ENCODE measurements around the gene TMEM232. TPM values are rescaled to one million over a fixed set of nuclear protein-coding genes. Genes with fewer than 3 reads are reported as not detected.

TMEM232 gene
- total RNA-seq, 1 experiment from 2014 or later, result 4.2 TPM

DNA sequence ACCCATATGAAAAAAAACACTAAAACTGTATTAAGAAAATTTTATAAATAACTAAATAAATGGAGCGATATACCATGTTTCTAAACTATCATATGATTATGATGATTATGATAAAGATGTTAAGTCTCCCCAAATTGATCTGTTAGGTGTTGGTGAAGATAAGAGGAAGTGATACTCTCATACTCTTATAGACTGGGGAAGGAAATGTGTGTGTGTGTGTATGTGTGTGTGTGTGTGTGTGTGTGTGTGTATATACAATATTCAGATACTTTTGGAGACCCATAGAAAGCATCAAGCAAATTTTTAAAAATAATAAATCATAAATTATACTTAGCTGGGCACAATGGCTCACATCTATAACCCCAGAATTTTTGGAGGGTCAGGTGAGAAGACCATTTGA lies 62.9 kb downstream of the TMEM232 start:
- Histone ChIP-seq H3K4me2 (ENCODE audit: low read depth, low read length, poor library complexity, severe bottlenecking) (no peak overlapping the region), H3K36me3 (ENCODE audit: insufficient read depth, low read length) (no peaks in the 10 kb centered on the region)

DNA sequence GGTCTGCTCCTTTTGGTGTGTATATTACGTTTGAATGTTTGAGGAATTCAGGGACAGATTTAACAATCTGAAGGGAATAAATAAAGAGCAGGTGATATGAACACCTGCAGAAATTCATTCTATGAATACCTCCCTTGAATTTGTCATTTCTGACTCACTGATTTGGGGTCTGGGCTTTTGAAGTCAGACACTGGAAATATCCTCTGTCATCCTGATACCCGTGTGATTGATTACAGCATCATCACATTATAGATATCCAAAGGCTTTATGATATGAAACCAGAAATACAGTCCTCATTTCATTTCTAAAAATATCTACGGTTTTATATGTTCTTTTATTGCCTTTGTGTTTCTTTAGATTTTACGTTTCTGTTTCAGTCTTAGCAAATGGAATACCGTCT lies 68.5 kb downstream of the TMEM232 start:
- H2AFZ ChIP-seq (ENCODE audit: low read length), result no peak overlapping the region
- DNase-seq, result no peak
- H3K9me3 ChIP-seq (ENCODE audit: low read length), result no peaks in the 10 kb centered on the region
- H3K27me3 ChIP-seq (ENCODE audit: low read length), result no peaks in the 10 kb centered on the region
- H3K9ac ChIP-seq (ENCODE audit: low read length), result no peak overlapping the region
- H3K4me1 ChIP-seq (ENCODE audit: low read length), result no peaks in the 10 kb centered on the region
- no peak overlapping the region for H3K4me2 ChIP-seq (ENCODE audit: low read depth, low read length, poor library complexity, severe bottlenecking)
- H3K9me2 ChIP-seq (replicated peaks; ENCODE audit: insufficient read depth, low read length), result no peaks in the 10 kb centered on the region
- H4K20me1 ChIP-seq (ENCODE audit: insufficient read depth, low read depth, low read length), result no peaks in the 10 kb centered on the region
- H3K79me2 ChIP-seq (ENCODE audit: low read length), result no peaks in the 10 kb centered on the region
- H3K36me3 ChIP-seq (ENCODE audit: insufficient read depth, low read length), result no peaks in the 10 kb centered on the region
- no peak overlapping the region for H3K27ac ChIP-seq (ENCODE audit: low read length)
- no peak overlapping the region for H3K4me3 ChIP-seq (ENCODE audit: low read length)

More for the DNA sequence above, 62.9 kb downstream of the TMEM232 start:
- H2AFZ ChIP-seq (ENCODE audit: low read length), result no peak overlapping the region
- peaks cover 7% of the 10 kb centered on the region for H3K4me1 ChIP-seq (ENCODE audit: low read length)
- no peaks in the 10 kb centered on the region for H3K9me3 ChIP-seq (ENCODE audit: low read length)
- peak; percentile 69 for DNase-seq
- H3K79me2 ChIP-seq (ENCODE audit: low read length), result no peaks in the 10 kb centered on the region
- no peaks in the 10 kb centered on the region for H3K9me2 ChIP-seq (replicated peaks; ENCODE audit: insufficient read depth, low read length)
- no peak overlapping the region for H3K9ac ChIP-seq (ENCODE audit: low read length)
- no peaks in the 10 kb centered on the region for H3K27me3 ChIP-seq (ENCODE audit: low read length)
- no peak overlapping the region for H3K27ac ChIP-seq (ENCODE audit: low read length)
- no peaks in the 10 kb centered on the region for H4K20me1 ChIP-seq (ENCODE audit: insufficient read depth, low read depth, low read length)
- no peak overlapping the region for H3K4me3 ChIP-seq (ENCODE audit: low read length)

GRCh38 chr5:110653231-110653970 lies 73.1 kb downstream of the TMEM232 start:
- DNase-seq, result no peak
- no peak overlapping the region for H3K27ac ChIP-seq (ENCODE audit: low read length)

GRCh38 chr5:110651507-110651906 lies 75.0 kb downstream of the TMEM232 start:
- no peaks in the 10 kb centered on the region for H3K79me2 ChIP-seq (ENCODE audit: low read length)
- no peak overlapping the region for H3K27ac ChIP-seq (ENCODE audit: low read length)
- no peaks in the 10 kb centered on the region for H3K9me2 ChIP-seq (replicated peaks; ENCODE audit: insufficient read depth, low read length)
- H3K27me3 ChIP-seq (ENCODE audit: low read length), result no peaks in the 10 kb centered on the region
- DNase-seq, result no peak
- H3K4me2 ChIP-seq (ENCODE audit: low read depth, low read length, poor library complexity, severe bottlenecking), result no peak overlapping the region
- no peak overlapping the region for H3K4me3 ChIP-seq (ENCODE audit: low read length)
- H3K9me3 ChIP-seq (ENCODE audit: low read length), result no peaks in the 10 kb centered on the region
- no peaks in the 10 kb centered on the region for H4K20me1 ChIP-seq (ENCODE audit: insufficient read depth, low read depth, low read length)
- no peaks in the 10 kb centered on the region for H3K4me1 ChIP-seq (ENCODE audit: low read length)
- H3K9ac ChIP-seq (ENCODE audit: low read length), result no peak overlapping the region
- H3K36me3 ChIP-seq (ENCODE audit: insufficient read depth, low read length), result no peaks in the 10 kb centered on the region
- no peak overlapping the region for H2AFZ ChIP-seq (ENCODE audit: low read length)

More at GRCh38 chr5:110653231-110653970, 73.1 kb downstream of the TMEM232 start:
- no peaks in the 10 kb centered on the region for H3K27me3 ChIP-seq (ENCODE audit: low read length)
- no peaks in the 10 kb centered on the region for H3K79me2 ChIP-seq (ENCODE audit: low read length)
- no peaks in the 10 kb centered on the region for H3K9me3 ChIP-seq (ENCODE audit: low read length)
- H2AFZ ChIP-seq (ENCODE audit: low read length), result no peak overlapping the region
- no peaks in the 10 kb centered on the region for H3K36me3 ChIP-seq (ENCODE audit: insufficient read depth, low read length)
- H4K20me1 ChIP-seq (ENCODE audit: insufficient read depth, low read depth, low read length), result no peaks in the 10 kb centered on the region
- no peak overlapping the region for H3K9ac ChIP-seq (ENCODE audit: low read length)
- no peaks in the 10 kb centered on the region for H3K9me2 ChIP-seq (replicated peaks; ENCODE audit: insufficient read depth, low read length)
- no peak overlapping the region for H3K4me3 ChIP-seq (ENCODE audit: low read length)
- H3K4me2 ChIP-seq (ENCODE audit: low read depth, low read length, poor library complexity, severe bottlenecking), result no peak overlapping the region
- H3K4me1 ChIP-seq (ENCODE audit: low read length), result no peaks in the 10 kb centered on the region

GRCh38 chr5:110644357-110644756 lies 82.1 kb downstream of the TMEM232 start:
- no peaks in the 10 kb centered on the region for H3K9me3 ChIP-seq (ENCODE audit: low read length)
- H3K27ac ChIP-seq (ENCODE audit: low read length), result no peak overlapping the region
- no peaks in the 10 kb centered on the region for H3K4me1 ChIP-seq (ENCODE audit: low read length)
- H2AFZ ChIP-seq (ENCODE audit: low read length), result no peak overlapping the region
- no peak overlapping the region for H3K9ac ChIP-seq (ENCODE audit: low read length)
- no peaks in the 10 kb centered on the region for H3K79me2 ChIP-seq (ENCODE audit: low read length)
- no peak overlapping the region for H3K4me2 ChIP-seq (ENCODE audit: low read depth, low read length, poor library complexity, severe bottlenecking)
- H3K27me3 ChIP-seq (ENCODE audit: low read length), result no peaks in the 10 kb centered on the region
- H3K4me3 ChIP-seq (ENCODE audit: low read length), result no peak overlapping the region
- no peaks in the 10 kb centered on the region for H3K9me2 ChIP-seq (replicated peaks; ENCODE audit: insufficient read depth, low read length)
- no peak for DNase-seq
- no peaks in the 10 kb centered on the region for H3K36me3 ChIP-seq (ENCODE audit: insufficient read depth, low read length)
- no peaks in the 10 kb centered on the region for H4K20me1 ChIP-seq (ENCODE audit: insufficient read depth, low read depth, low read length)

DNA sequence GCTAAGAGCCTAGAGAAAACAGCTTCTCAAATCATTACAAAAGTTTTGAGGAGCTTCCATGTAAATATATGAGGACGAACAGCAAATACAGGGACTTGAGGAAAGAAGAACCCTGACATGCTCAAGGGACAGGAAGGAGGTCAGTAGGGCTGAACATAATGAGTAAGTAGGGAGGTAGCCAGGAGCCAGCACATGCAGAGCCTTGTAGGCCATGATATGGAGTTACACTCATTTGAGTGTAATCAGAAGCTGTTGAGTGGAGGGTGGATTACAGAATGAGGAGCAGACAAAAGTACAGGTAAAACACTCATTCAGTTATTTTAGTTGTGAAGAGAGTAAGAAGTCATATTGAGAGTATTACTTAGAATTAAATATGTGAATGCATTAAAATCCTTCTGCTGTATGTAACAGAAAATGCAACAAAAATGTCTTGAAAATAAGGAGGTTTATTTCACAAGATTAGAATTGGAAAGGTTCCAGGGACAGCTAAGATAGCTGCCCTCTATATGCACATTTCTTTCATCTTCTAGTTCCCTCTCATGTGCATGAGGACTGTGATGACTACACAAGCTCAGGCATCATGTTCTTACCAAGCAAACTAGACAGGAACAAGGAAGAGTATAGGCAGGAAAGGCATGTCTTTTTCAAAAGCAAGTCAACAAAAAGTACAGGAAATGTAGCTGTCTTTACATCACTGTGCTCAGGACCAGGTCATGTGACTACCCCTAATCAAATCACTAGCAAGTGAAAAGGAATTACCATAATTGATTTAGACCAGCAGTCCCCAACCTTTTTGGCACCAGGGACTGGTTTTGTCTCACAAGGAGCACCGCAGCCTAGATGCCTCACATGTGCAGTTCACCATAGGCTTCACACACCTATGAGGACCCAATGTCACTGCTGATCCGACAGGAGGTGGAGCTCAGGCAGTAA lies 87.2 kb downstream of the TMEM232 start:
- Histone ChIP-seq H4K20me1 (ENCODE audit: insufficient read depth, low read depth, low read length) (no peaks in the 10 kb centered on the region), H3K9ac (ENCODE audit: low read length) (no peak overlapping the region), H3K9me3 (ENCODE audit: low read length) (no peaks in the 10 kb centered on the region), H3K27ac (ENCODE audit: low read length) (no peak overlapping the region), H3K4me2 (ENCODE audit: low read depth, low read length, poor library complexity, severe bottlenecking) (no peak overlapping the region), H3K4me3 (ENCODE audit: low read length) (no peak overlapping the region), H3K9me2 (replicated peaks; ENCODE audit: insufficient read depth, low read length) (no peaks in the 10 kb centered on the region), H3K36me3 (ENCODE audit: insufficient read depth, low read length) (no peaks in the 10 kb centered on the region), H3K4me1 (ENCODE audit: low read length) (no peaks in the 10 kb centered on the region), H3K27me3 (ENCODE audit: low read length) (no peaks in the 10 kb centered on the region), H3K79me2 (ENCODE audit: low read length) (no peaks in the 10 kb centered on the region), H2AFZ (ENCODE audit: low read length) (no peak overlapping the region)
- no peak for DNase-seq

DNA sequence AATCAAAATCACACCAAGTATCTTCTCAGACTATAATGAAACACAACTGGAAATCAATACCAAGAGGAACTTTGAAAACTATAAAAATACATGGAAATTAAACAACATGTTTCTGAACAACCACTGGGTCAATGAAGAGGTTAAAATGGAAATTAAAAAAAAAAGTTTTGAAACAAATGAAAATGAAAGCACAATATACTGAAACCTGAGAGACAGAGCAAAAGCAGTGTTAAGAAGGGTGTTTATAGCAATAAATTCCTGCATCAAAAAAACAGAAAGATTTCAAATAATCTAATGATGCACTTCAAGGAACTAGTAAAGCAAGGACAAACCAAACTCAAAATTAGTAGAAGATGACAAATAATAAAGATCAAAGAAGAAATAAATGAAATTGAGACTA lies 92.0 kb downstream of the TMEM232 start:
- no peaks in the 10 kb centered on the region for H3K9me3 ChIP-seq (ENCODE audit: low read length)
- H3K4me3 ChIP-seq (ENCODE audit: low read length), result no peak overlapping the region
- H3K4me1 ChIP-seq (ENCODE audit: low read length), result no peaks in the 10 kb centered on the region
- H3K27ac ChIP-seq (ENCODE audit: low read length), result no peak overlapping the region
- 0 out of 2 replicates have a peak, but pooled peaks cover 3% of the 10 kb centered on the region for H3K27me3 ChIP-seq (ENCODE audit: low read length)
- H3K9me2 ChIP-seq (replicated peaks; ENCODE audit: insufficient read depth, low read length), result no peaks in the 10 kb centered on the region
- no peak overlapping the region for H3K4me2 ChIP-seq (ENCODE audit: low read depth, low read length, poor library complexity, severe bottlenecking)
- H2AFZ ChIP-seq (ENCODE audit: low read length), result no peak overlapping the region
- no peak overlapping the region for H3K9ac ChIP-seq (ENCODE audit: low read length)
- DNase-seq, result no peak
- no peaks in the 10 kb centered on the region for H4K20me1 ChIP-seq (ENCODE audit: insufficient read depth, low read depth, low read length)
- no peaks in the 10 kb centered on the region for H3K79me2 ChIP-seq (ENCODE audit: low read length)
- H3K36me3 ChIP-seq (ENCODE audit: insufficient read depth, low read length), result no peaks in the 10 kb centered on the region

- DNase-seq, result no peak
- Histone ChIP-seq H3K9me3 (ENCODE audit: low read length) (no peaks in the 10 kb centered on the region), H3K4me2 (ENCODE audit: low read depth, low read length, poor library complexity, severe bottlenecking) (no peak overlapping the region), H3K27me3 (ENCODE audit: low read length) (0 out of 2 replicates have a peak, but pooled peaks cover 3% of the 10 kb centered on the region), H3K27ac (ENCODE audit: low read length) (no peak overlapping the region), H3K4me1 (ENCODE audit: low read length) (no peaks in the 10 kb centered on the region), H3K9ac (ENCODE audit: low read length) (no peak overlapping the region), H2AFZ (ENCODE audit: low read length) (no peak overlapping the region), H4K20me1 (ENCODE audit: insufficient read depth, low read depth, low read length) (no peaks in the 10 kb centered on the region), H3K9me2 (replicated peaks; ENCODE audit: insufficient read depth, low read length) (no peaks in the 10 kb centered on the region), H3K79me2 (ENCODE audit: low read length) (no peaks in the 10 kb centered on the region), H3K36me3 (ENCODE audit: insufficient read depth, low read length) (no peaks in the 10 kb centered on the region), H3K4me3 (ENCODE audit: low read length) (no peak overlapping the region)
Measured at GRCh38 chr5:110631236-110631635, 95.2 kb downstream of the TMEM232 start.
